ENCODE measurements around the gene TEX54.
"Not testable (repeated sequence)": the region's sequence is repeated elsewhere in the genome, so short reads cannot be mapped to it uniquely, and the experiment has no call there.

TEX54 gene

GRCh38 chr11:62854825-62855570, 22.4 kb upstream of the TEX54 start:
- no peak for DNase-seq

GRCh38 chr11:62854013-62854824, 21.6 kb upstream of the TEX54 start:
- DNase-seq: no peak

- DNase-seq: no peak
These were observed 20.8 kb upstream of the TEX54 start for GRCh38 chr11:62853279-62853965.

- no peak for DNase-seq
These were observed 20.0 kb upstream of the TEX54 start for GRCh38 chr11:62852523-62853188.

- no peak for DNase-seq
These were observed 19.3 kb upstream of the TEX54 start for GRCh38 chr11:62851807-62852522.

- DNase-seq: no peak
These were observed 18.5 kb upstream of the TEX54 start for GRCh38 chr11:62850911-62851806.

GRCh38 chr11:62847767-62848314, 15.2 kb upstream of the TEX54 start:
- DNase-seq: no peak

- no peak for DNase-seq
These were observed 13.5 kb upstream of the TEX54 start for GRCh38 chr11:62846177-62846576.

GRCh38 chr11:62844154-62844553, 11.5 kb upstream of the TEX54 start:
- DNase-seq: no peak

- no peak for DNase-seq
These were observed 10.8 kb upstream of the TEX54 start for GRCh38 chr11:62843466-62843865.

- DNase-seq: not testable (repeated sequence)
These were observed 10.2 kb upstream of the TEX54 start for GRCh38 chr11:62842891-62843290.

GRCh38 chr11:62842171-62842741, 9.6 kb upstream of the TEX54 start:
- DNase-seq: no peak

- peak; percentile 98 for DNase-seq
These were observed 8.9 kb upstream of the TEX54 start for GRCh38 chr11:62841361-62842170.

- DNase-seq: peak; percentile 79
These were observed 8.2 kb upstream of the TEX54 start for GRCh38 chr11:62840721-62841360.

GRCh38 chr11:62839050-62839945, 6.7 kb upstream of the TEX54 start, which contains the start of gene WDR74:
Gene WDR74 (minus strand): TSS chr11:62839590. CDS start chr11:62839570, 20 bp downstream.
- peak; percentile 84 for DNase-seq

GRCh38 chr11:62835336-62835735, 2.7 kb upstream of the TEX54 start:
- no peak for DNase-seq

GRCh38 chr11:62831520-62832335, 913 bp downstream of the TEX54 start, which contains the start of gene STX5:
Gene STX5 (minus strand): TSS chr11:62832051. CDS start chr11:62831243, 808 bp downstream.
- DNase-seq: peak; percentile 91

Measured in NCI-H1694 (cell line).